ENCODE results near the gene LDLR. TPM values are rescaled to one million over a fixed set of nuclear protein-coding genes. Genes with fewer than 3 reads are reported as not detected.
A peak's percentile ranks its signal among the peaks of the same experiment; 100 is the strongest.

The LDLR gene
- total RNA-seq, 1 donor from 2014 or later: 153 TPM

GRCh38 chr19:11154683-11155047 is 65.4 kb downstream of the LDLR start:
- no peak overlapping the region for H3K27ac ChIP-seq (ENCODE audit: low read depth, low read length)
- peak overlapping the region; percentile 77 for H3K4me3 Mint-ChIP-seq (ENCODE audit: unreplicated experiment)
- peak overlapping the region; percentile 84 for H3K4me2 ChIP-seq (ENCODE audit: low read length)
- H3K27ac Mint-ChIP-seq (ENCODE audit: unreplicated experiment): peak overlapping the region; percentile 13
- no peaks in the 10 kb centered on the region for H4K20me1 ChIP-seq (ENCODE audit: insufficient read depth, low read length)
- H3K4me3 ChIP-seq (ENCODE audit: insufficient read depth, low read depth, low read length): peak overlapping the region; percentile 71
- H3K4me1 Mint-ChIP-seq (ENCODE audit: low read depth, unreplicated experiment): peaks cover 10% of the 10 kb centered on the region
- no peak for TF ChIP-seq EZH2 (IDR thresholded peaks at IDR 0.05; ENCODE audit: insufficient read depth, low read length)
- no peak for TF ChIP-seq CTCF (IDR thresholded peaks at IDR 0.05; ENCODE audit: insufficient read depth, low read depth, low read length)
- no peak for DNase-seq (ENCODE audit: low read depth)
- H3K9me3 ChIP-seq (ENCODE audit: insufficient read depth, low read depth, low read length): no peaks in the 10 kb centered on the region
- H3K36me3 ChIP-seq (ENCODE audit: insufficient read depth, low read length): no peaks in the 10 kb centered on the region
- H3K27me3 Mint-ChIP-seq (ENCODE audit: low read depth, unreplicated experiment): no peaks in the 10 kb centered on the region
- H3K9ac ChIP-seq (ENCODE audit: low read length): peak overlapping the region; percentile 80
- H3K79me2 ChIP-seq (ENCODE audit: insufficient read depth, low read length): peaks cover 43% of the 10 kb centered on the region
- no peak for FAIRE-seq
- no peaks in the 10 kb centered on the region for H3K36me3 Mint-ChIP-seq (ENCODE audit: low read depth, unreplicated experiment)
- H3K4me1 ChIP-seq (ENCODE audit: insufficient read depth, low read length): peaks cover 7% of the 10 kb centered on the region
- H3K27me3 ChIP-seq (ENCODE audit: insufficient read depth, low read length): no peaks in the 10 kb centered on the region
- peak overlapping the region; percentile 87 for H2AFZ ChIP-seq (ENCODE audit: low read depth, low read length)
- H3K9me3 Mint-ChIP-seq (ENCODE audit: unreplicated experiment): no peaks in the 10 kb centered on the region

- Mint-ChIP-seq H3K4me3 (ENCODE audit: unreplicated experiment) (peak within 1 kb of the TSS; percentile 77), H3K4me1 (ENCODE audit: low read depth, unreplicated experiment) (peaks cover 10% of the 10 kb centered on the region), H3K27me3 (ENCODE audit: low read depth, unreplicated experiment) (no peaks in the 10 kb centered on the region), H3K36me3 (ENCODE audit: low read depth, unreplicated experiment) (peaks cover 3% of the 10 kb centered on the region), H3K27ac (ENCODE audit: unreplicated experiment) (peak within 1 kb of the TSS; percentile 62), H3K9me3 (ENCODE audit: unreplicated experiment) (no peaks in the 10 kb centered on the region)
- Histone ChIP-seq H3K27ac (ENCODE audit: low read depth, low read length) (peak within 1 kb of the TSS; percentile 21), H3K9ac (ENCODE audit: low read length) (peak within 1 kb of the TSS; percentile 80), H3K36me3 (ENCODE audit: insufficient read depth, low read length) (no peaks in the 10 kb centered on the region), H3K4me3 (ENCODE audit: insufficient read depth, low read depth, low read length) (peak within 1 kb of the TSS; percentile 71), H3K27me3 (ENCODE audit: insufficient read depth, low read length) (no peaks in the 10 kb centered on the region), H2AFZ (ENCODE audit: low read depth, low read length) (peak within 1 kb of the TSS; percentile 94), H4K20me1 (ENCODE audit: insufficient read depth, low read length) (no peaks in the 10 kb centered on the region), H3K4me1 (ENCODE audit: insufficient read depth, low read length) (peaks cover 7% of the 10 kb centered on the region), H3K9me3 (ENCODE audit: insufficient read depth, low read depth, low read length) (no peaks in the 10 kb centered on the region), H3K79me2 (ENCODE audit: insufficient read depth, low read length) (peaks cover 40% of the 10 kb centered on the region), H3K4me2 (ENCODE audit: low read length) (peak within 1 kb of the TSS; percentile 84)
- FAIRE-seq (peak; percentile 85), DNase-seq (ENCODE audit: low read depth) (peak; percentile 94)
- TF ChIP-seq EZH2 (IDR thresholded peaks at IDR 0.05; ENCODE audit: insufficient read depth, low read length) (no peak), CTCF (IDR thresholded peaks at IDR 0.05; ENCODE audit: insufficient read depth, low read depth, low read length) (no peak)
Observed at GRCh38 chr19:11155373-11156120, 66.3 kb downstream of the LDLR start, which contains the start of gene SPC24. Gene SPC24, minus strand, starts transcription at chr19:11155782. Its CDS starts 6 bp downstream, at chr19:11155776.

Measured in astrocyte (in vitro differentiated cells and primary cell).